OCI-LY1 (cell line): ENCODE results near the gene UTP4.

Experiments
- CTCF ChIP-seq: fragments of 200-600 bp; sonication (generic), shearing (Covaris generic); IDR thresholded peaks from 2 replicates; pipeline ENCODE4 v1.5.1; 2017; ENCODE audit warnings: mild to moderate bottlenecking, antibody characterized with exemption, low read length, moderate library complexity, mixed read lengths
- EZH2 ChIP-seq: fragments of 200-600 bp; sonication (generic), shearing (Covaris generic); IDR thresholded peaks from 2 replicates; pipeline ENCODE4 v1.8.0; 2017; ENCODE audit warnings: borderline replicate concordance, mixed run types, mild to moderate bottlenecking, antibody characterized with exemption, low read length, moderate library complexity, mixed read lengths

- TF ChIP-seq CTCF (no peak), EZH2 (no peak)
Observed at GRCh38 chr16:69165584-69165983, 33.1 kb downstream of the UTP4 start.
